ENCODE measurements around the gene CGNL1. TPM values are rescaled to one million over a fixed set of nuclear protein-coding genes. Genes with fewer than 3 reads are reported as not detected.

CGNL1 gene
- total RNA-seq, 6 experiments from 2014 or later, result 23.6 to 54.5 (median 42.9) TPM

GRCh38 chr15:57472861-57473260, 96.6 kb downstream of the CGNL1 start:
- Histone ChIP-seq H3K9me3 (no peaks in the 10 kb centered on the region), H3K27ac (no peak overlapping the region), H3K4me1 (peaks cover 0 to 34% (median 9%) of the 10 kb centered on the region in 4 donors), H3K4me3 (no peak overlapping the region), H3K36me3 (peaks cover 0 to 23% (median 0%) of the 10 kb centered on the region in 4 donors), H3K27me3 (no peaks in the 10 kb centered on the region)
- no peak for ATAC-seq
- no peak for TF ChIP-seq CTCF (IDR thresholded peaks at IDR 0.05)
- no peak for TF ChIP-seq POLR2A (IDR thresholded peaks at IDR 0.05)
- 95% methylated on average over 2 of the region's 2 CpGs for WGBS (ENCODE audit: insufficient coverage, low coverage, low lambda C conversion rate, missing lambda C conversion rate)
- DNase-seq, result no peak
- intact Hi-C loops (cut with DNase I), result no loop called here

GRCh38 chr15:57476533-57476975, 100.2 kb downstream of the CGNL1 start:
- intact Hi-C loops (cut with DNase I), result no loop called here
- H3K4me3 ChIP-seq, result no peak overlapping the region
- 59% methylated on average over 4 of the region's 5 CpGs for WGBS (ENCODE audit: insufficient coverage, low coverage, low lambda C conversion rate, missing lambda C conversion rate)
- H3K36me3 ChIP-seq, result peaks cover 0 to 1% (median 0%) of the 10 kb centered on the region in 4 donors
- H3K27ac ChIP-seq, result peak overlapping the region in 2 of 3 donors; percentile 7 to 82
- no peak for DNase-seq
- no peaks in the 10 kb centered on the region for H3K9me3 ChIP-seq
- peaks cover 0 to 56% (median 21%) of the 10 kb centered on the region in 4 donors for H3K4me1 ChIP-seq
- ATAC-seq, result no peak
- no peak for TF ChIP-seq CTCF (IDR thresholded peaks at IDR 0.05)
- no peak for TF ChIP-seq POLR2A (IDR thresholded peaks at IDR 0.05)
- H3K27me3 ChIP-seq, result no peaks in the 10 kb centered on the region

- Histone ChIP-seq H3K36me3 (no peaks in the 10 kb centered on the region), H3K4me1 (peaks cover 0 to 56% (median 21%) of the 10 kb centered on the region in 4 donors), H3K9me3 (no peaks in the 10 kb centered on the region), H3K27ac (peak overlapping the region; percentile 65 to 82 (median 66)), H3K27me3 (no peaks in the 10 kb centered on the region), H3K4me3 (no peak overlapping the region)
- TF ChIP-seq POLR2A (IDR thresholded peaks at IDR 0.05), result no peak
- TF ChIP-seq CTCF (IDR thresholded peaks at IDR 0.05), result no peak
- WGBS (ENCODE audit: insufficient coverage, low coverage, low lambda C conversion rate, missing lambda C conversion rate), result 37% methylated on average over 8 of the region's 9 CpGs
- intact Hi-C loops (cut with DNase I), result no loop called here
- peak; percentile 77 to 92 (median 89) for DNase-seq
- ATAC-seq, result peak; percentile 81 to 90 (median 86)
These were observed 101.6 kb downstream of the CGNL1 start for GRCh38 chr15:57477736-57478522.

GRCh38 chr15:57479005-57479404, 102.7 kb downstream of the CGNL1 start:
- Histone ChIP-seq H3K36me3 (no peaks in the 10 kb centered on the region), H3K4me3 (no peak overlapping the region), H3K27ac (peak overlapping the region; percentile 65 to 82 (median 66)), H3K9me3 (no peaks in the 10 kb centered on the region), H3K27me3 (no peaks in the 10 kb centered on the region), H3K4me1 (peaks cover 0 to 56% (median 21%) of the 10 kb centered on the region in 4 donors)
- ATAC-seq (peak; percentile 39 to 75 (median 70)), DNase-seq (peak in 1 of 3 donors; percentile 81)
- intact Hi-C loops (cut with DNase I), result no loop called here
- TF ChIP-seq CTCF (IDR thresholded peaks at IDR 0.05), result no peak
- TF ChIP-seq POLR2A (IDR thresholded peaks at IDR 0.05), result no peak
- WGBS (ENCODE audit: insufficient coverage, low coverage, low lambda C conversion rate, missing lambda C conversion rate), result 17% methylated on average over 1 of the region's 1 CpG
